NT2/D1 (cell line): Measurements from ENCODE around the gene HOXD8.

Experiments used
- YY1 ChIP-seq: IDR thresholded peaks from 2 replicates; pipeline ENCODE4 v1.6.1; 2011; ENCODE audit not compliant: insufficient read length, insufficient read depth
- ZNF274 ChIP-seq: IDR thresholded peaks from 2 replicates; pipeline ENCODE4 v1.6.1; 2011; ENCODE audit warnings: mild to moderate bottlenecking, low read depth, low read length

GRCh38 chr2:176148751-176149421 is 19.4 kb downstream of the HOXD8 start:
- no peak for TF ChIP-seq ZNF274
- no peak for TF ChIP-seq YY1
